Measurements from ENCODE around the gene MSRB3. TPM values are rescaled to one million over a fixed set of nuclear protein-coding genes. Genes with fewer than 3 reads are reported as not detected.

Gene MSRB3
- total and polyA plus RNA-seq, 2 of the 8 experiments (the other 6 are each of a cell fraction or from before 2014, with no cell fraction given), result 0.32 to 1.2 TPM

DNA sequence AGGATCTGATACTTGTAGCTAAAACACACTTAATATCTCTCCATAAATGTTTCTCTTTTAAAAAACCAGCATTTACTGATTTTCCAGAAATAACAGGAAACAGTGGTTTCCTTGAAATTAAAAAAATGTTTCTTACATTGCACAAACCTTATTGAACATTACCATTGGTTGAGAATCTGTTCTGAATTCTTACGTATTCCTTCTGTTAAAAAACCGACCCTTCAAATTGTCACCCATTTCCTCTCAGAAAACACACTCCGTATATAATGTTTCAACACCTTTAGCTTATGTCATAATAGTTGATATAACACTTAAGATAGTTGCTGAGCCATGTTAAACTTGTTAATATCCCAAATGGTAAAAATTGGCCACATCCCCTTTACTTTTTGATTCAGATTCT is 51.2 kb downstream of the MSRB3 start:
- Histone ChIP-seq H3K56ac (replicated peaks; ENCODE audit: insufficient read length, low read depth, low read length) (no peak overlapping the region), H2BK12ac (ENCODE audit: low read depth, low read length) (no peak overlapping the region), H3K4me2 (ENCODE audit: insufficient read depth in 1 of 2, low read depth in 2 of 2, low read length in 2 of 2) (no peak overlapping the region), H3K4ac (replicated peaks; ENCODE audit: insufficient read length, low read depth, low read length) (no peak overlapping the region), H2BK20ac (ENCODE audit: low read length) (no peak overlapping the region), H3K79me1 (ENCODE audit: low read depth, low read length) (no peaks in the 10 kb centered on the region), H3K4me1 (replicated peaks in 1 of 4; ENCODE audit: control insufficient read depth in 3 of 4, insufficient read depth in 4 of 4, low read length in 3 of 4) (no peaks in the 10 kb centered on the region; a peak in 1 of 7 replicates), H3K23ac (ENCODE audit: insufficient read length) (no peak overlapping the region), H3K27me3 (replicated peaks in 1 of 4; ENCODE audit: control insufficient read depth in 3 of 4, extremely low read depth in 1 of 4, insufficient read depth in 3 of 4, low read length in 3 of 4) (no peaks in the 10 kb centered on the region), H3K23me2 (ENCODE audit: low read depth, low read length) (no peaks in the 10 kb centered on the region; the same call in 1 of the 2 replicates), H2BK120ac (replicated peaks; ENCODE audit: low read depth, low read length) (no peak overlapping the region), H3K27ac (ENCODE audit: low read depth, low read length) (no peak overlapping the region), H2BK5ac (ENCODE audit: low read depth, low read length) (no peak overlapping the region), H4K91ac (replicated peaks; ENCODE audit: insufficient read length, low read length) (no peak overlapping the region), H3K9ac (replicated peaks in 1 of 4; ENCODE audit: extremely low read depth in 1 of 4, low read depth in 3 of 4, low read length in 3 of 4) (no peak overlapping the region), H4K20me1 (replicated peaks in 1 of 2; ENCODE audit: control insufficient read depth in 1 of 2, insufficient read depth in 2 of 2, low read length in 2 of 2) (no peaks in the 10 kb centered on the region), H3K79me2 (ENCODE audit: control insufficient read depth in 1 of 2, insufficient read depth in 2 of 2, low read length in 2 of 2) (no peaks in the 10 kb centered on the region), H2AK5ac (ENCODE audit: low read depth, low read length) (no peak overlapping the region), H3K4me3 (ENCODE audit: extremely low read depth in 1 of 4, insufficient read depth in 2 of 4, low read depth in 3 of 4, low read length in 4 of 4) (no peak overlapping the region), H3K14ac (ENCODE audit: insufficient read length) (no peak overlapping the region), H2BK15ac (ENCODE audit: low read length) (no peak overlapping the region), H2AFZ (ENCODE audit: low read length) (no peak overlapping the region), H3K18ac (ENCODE audit: extremely low read depth, low read length) (no peak overlapping the region), H4K8ac (ENCODE audit: extremely low read depth, insufficient read depth, low read length) (no peak overlapping the region), H3K36me3 (ENCODE audit: control insufficient read depth in 2 of 4, insufficient read depth in 4 of 4, low read length in 3 of 4) (no peaks in the 10 kb centered on the region), H3K9me3 (ENCODE audit: insufficient read depth in 2 of 2, low read depth in 1 of 2, low read length in 1 of 2) (no peaks in the 10 kb centered on the region), H4K5ac (ENCODE audit: insufficient read length, low read depth, low read length) (no peak overlapping the region)
- DNase-seq (ENCODE audit: low read depth in 1 of 2, low spot score in 2 of 2) (no peak), FAIRE-seq (no peak)
- ChIA-PET CTCF (ENCODE audit: partially characterized antibody) (no interaction called here), POLR2A (ENCODE audit: partially characterized antibody) (no interaction called here)
- no peak for TF ChIP-seq TBP (IDR thresholded peaks at IDR 0.05; ENCODE audit: low read depth, low read length)
- TF ChIP-seq, protein P1, sequence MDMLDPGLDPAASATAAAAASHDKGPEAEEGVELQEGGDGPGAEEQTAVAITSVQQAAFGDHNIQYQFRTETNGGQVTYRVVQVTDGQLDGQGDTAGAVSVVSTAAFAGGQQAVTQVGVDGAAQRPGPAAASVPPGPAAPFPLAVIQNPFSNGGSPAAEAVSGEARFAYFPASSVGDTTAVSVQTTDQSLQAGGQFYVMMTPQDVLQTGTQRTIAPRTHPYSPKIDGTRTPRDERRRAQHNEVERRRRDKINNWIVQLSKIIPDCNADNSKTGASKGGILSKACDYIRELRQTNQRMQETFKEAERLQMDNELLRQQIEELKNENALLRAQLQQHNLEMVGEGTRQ (IDR thresholded peaks at IDR 0.05; ENCODE audit: low read length), result no peak
- no peak for TF ChIP-seq RNF2 (IDR thresholded peaks at IDR 0.05; ENCODE audit: borderline replicate concordance, low read depth, low read length, missing control alignments, poor library complexity, severe bottlenecking)
- TF ChIP-seq, protein P2, sequence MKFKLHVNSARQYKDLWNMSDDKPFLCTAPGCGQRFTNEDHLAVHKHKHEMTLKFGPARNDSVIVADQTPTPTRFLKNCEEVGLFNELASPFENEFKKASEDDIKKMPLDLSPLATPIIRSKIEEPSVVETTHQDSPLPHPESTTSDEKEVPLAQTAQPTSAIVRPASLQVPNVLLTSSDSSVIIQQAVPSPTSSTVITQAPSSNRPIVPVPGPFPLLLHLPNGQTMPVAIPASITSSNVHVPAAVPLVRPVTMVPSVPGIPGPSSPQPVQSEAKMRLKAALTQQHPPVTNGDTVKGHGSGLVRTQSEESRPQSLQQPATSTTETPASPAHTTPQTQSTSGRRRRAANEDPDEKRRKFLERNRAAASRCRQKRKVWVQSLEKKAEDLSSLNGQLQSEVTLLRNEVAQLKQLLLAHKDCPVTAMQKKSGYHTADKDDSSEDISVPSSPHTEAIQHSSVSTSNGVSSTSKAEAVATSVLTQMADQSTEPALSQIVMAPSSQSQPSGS (IDR thresholded peaks at IDR 0.05; ENCODE audit: low read length), result no peak
- 93% methylated on average over 3 of the region's 3 CpGs; no CpG with 5 or more reads in 1 of the 2 experiments for WGBS, 2 experiments (ENCODE audit: extremely low coverage in 1 of 2, insufficient coverage in 1 of 2, insufficient read length in 1 of 2, insufficient replicate concordance in 2 of 2, low coverage in 1 of 2, low lambda C conversion rate in 2 of 2, missing lambda C conversion rate in 1 of 2)
